H9 (cell line): ENCODE results near the gene GMNN. TPM values are rescaled to one million over a fixed set of nuclear protein-coding genes. Genes with fewer than 3 reads are reported as not detected.

Experiments
- DNase-seq: peaks from one replicate; pipeline ENCODE4 v3.0.0-alpha.2; 2017
- H2AFZ ChIP-seq: one replicate; pipeline ENCODE4 v1.6.1; 2013; ENCODE audit warnings: mild to moderate bottlenecking, low read length, control low read depth, moderate library complexity
- H2AK5ac ChIP-seq: 2 replicates; pipeline ENCODE4 v1.6.1; 2013; ENCODE audit warnings: low read length, control low read depth, mixed read lengths; ENCODE audit not compliant: insufficient read length
- H2BK120ac ChIP-seq: one replicate; pipeline ENCODE4 v1.6.1; 2013; ENCODE audit warnings: low read depth, mild to moderate bottlenecking, low read length, control low read depth, inconsistent platforms; ENCODE audit not compliant: poor library complexity, severe bottlenecking
- H2BK12ac ChIP-seq: 2 replicates; pipeline ENCODE4 v1.6.1; 2013; ENCODE audit warnings: low read length, control low read depth, mixed read lengths, low read depth; ENCODE audit not compliant: insufficient read length
- H2BK15ac ChIP-seq: 2 replicates; pipeline ENCODE4 v1.6.1; 2013; ENCODE audit warnings: low read depth, low read length, control low read depth
- H2BK20ac ChIP-seq: one replicate; pipeline ENCODE4 v1.6.1; 2013; ENCODE audit warnings: low read depth, mild to moderate bottlenecking, low read length, control low read depth, inconsistent platforms; ENCODE audit not compliant: poor library complexity, severe bottlenecking
- H2BK5ac ChIP-seq: 2 replicates; pipeline ENCODE4 v1.6.1; 2013; ENCODE audit warnings: low read length, control low read depth, mixed read lengths; ENCODE audit not compliant: insufficient read length
- H3K14ac ChIP-seq: 2 replicates; pipeline ENCODE4 v1.6.1; 2013; ENCODE audit warnings: low read length, control low read depth; ENCODE audit not compliant: insufficient read depth
- H3K18ac ChIP-seq: 2 replicates; pipeline ENCODE4 v1.6.1; 2013; ENCODE audit warnings: low read depth, mild to moderate bottlenecking, mixed read lengths, low read length, control low read depth; ENCODE audit not compliant: insufficient read length
- H3K23ac ChIP-seq: 2 replicates; pipeline ENCODE4 v1.6.1; 2013; ENCODE audit warnings: low read length, control low read depth, mixed read lengths, low read depth; ENCODE audit not compliant: insufficient read length
- H3K23me2 ChIP-seq: 2 replicates; pipeline ENCODE4 v1.6.1; 2013; ENCODE audit warnings: low read depth, mild to moderate bottlenecking, mixed read lengths, low read length, control low read depth; ENCODE audit not compliant: insufficient read length, poor library complexity, severe bottlenecking
- H3K27ac ChIP-seq: 2 replicates; pipeline ENCODE4 v1.5.1; 2013; ENCODE audit warnings: low read length, control low read depth, mixed read lengths, low read depth; ENCODE audit not compliant: insufficient read length
- H3K27me3 ChIP-seq: 2 replicates; pipeline ENCODE4 v1.6.1; 2013; ENCODE audit warnings: low read length, control low read depth, inconsistent platforms; ENCODE audit not compliant: insufficient read depth
- H3K4ac ChIP-seq: 2 replicates; pipeline ENCODE4 v1.6.1; 2013; ENCODE audit warnings: low read depth, mild to moderate bottlenecking, control low read depth, inconsistent platforms, low read length, moderate library complexity
- H3K4me1 ChIP-seq: 2 replicates; pipeline ENCODE4 v1.6.1; 2013; ENCODE audit warnings: low read length, control low read depth, inconsistent platforms; ENCODE audit not compliant: insufficient read depth
- H3K4me2 ChIP-seq: 2 replicates; pipeline ENCODE4 v1.6.1; 2013; ENCODE audit warnings: low read length, control low read depth, mixed read lengths; ENCODE audit not compliant: insufficient read length, insufficient read depth
- H3K56ac ChIP-seq: 2 replicates; pipeline ENCODE4 v1.6.1; 2013; ENCODE audit warnings: low read depth, mild to moderate bottlenecking, mixed read lengths, low read length, control low read depth; ENCODE audit not compliant: insufficient read length
- H3K79me1 ChIP-seq: 2 replicates; pipeline ENCODE4 v1.6.1; 2013; ENCODE audit warnings: low read depth, mild to moderate bottlenecking, moderate library complexity, low read length, control low read depth, inconsistent platforms; ENCODE audit not compliant: insufficient read depth, poor library complexity, severe bottlenecking
- H3K79me2 ChIP-seq: 2 replicates; pipeline ENCODE4 v1.6.1; 2013; ENCODE audit warnings: low read length, control low read depth, inconsistent platforms; ENCODE audit not compliant: insufficient read depth
- H3K9ac ChIP-seq: 2 replicates; pipeline ENCODE4 v1.6.1; 2013; ENCODE audit warnings: low read length, control low read depth, mixed read lengths; ENCODE audit not compliant: insufficient read length; ENCODE audit errors: extremely low read depth
- H3K9me3 ChIP-seq: one replicate; pipeline ENCODE4 v1.6.1; 2013; ENCODE audit warnings: low read depth, low read length, inconsistent platforms; ENCODE audit not compliant: control insufficient read depth
- H3T11ph ChIP-seq: one replicate; pipeline ENCODE4 v1.6.1; 2013; ENCODE audit warnings: mild to moderate bottlenecking, low read length, control low read depth, inconsistent platforms
- H4K20me1 ChIP-seq: one replicate; pipeline ENCODE4 v1.6.1; 2013; ENCODE audit not compliant: control insufficient read depth, insufficient read length, insufficient read depth
- H4K5ac ChIP-seq: 2 replicates; pipeline ENCODE4 v1.6.1; 2013; ENCODE audit warnings: low read depth, mild to moderate bottlenecking, mixed read lengths, low read length, control low read depth; ENCODE audit not compliant: insufficient read length
- H4K8ac ChIP-seq: replicated peaks from 2 replicates; pipeline ENCODE4 v1.6.1; 2013; ENCODE audit warnings: low read length, control low read depth, mixed read lengths, low read depth; ENCODE audit not compliant: insufficient read length
- H4K91ac ChIP-seq: 2 replicates; pipeline ENCODE4 v1.6.1; 2013; ENCODE audit warnings: low read depth, mild to moderate bottlenecking, moderate library complexity, mixed read lengths, low read length, control low read depth; ENCODE audit not compliant: insufficient read length
- H3K27ac Mint-ChIP-seq, 3 experiments: 2 replicates in 2 of 3; 3 replicates in 1 of 3; pipeline ENCODE4 v1.8.0; 2020 to 2021; ENCODE audit warnings: mixed read lengths in 3 of 3, mild to moderate bottlenecking in 1 of 3, moderate library complexity in 1 of 3
- H3K27me3 Mint-ChIP-seq: 2 replicates; pipeline ENCODE4 v1.8.0; 2021; ENCODE audit warnings: low read depth, mild to moderate bottlenecking, moderate library complexity, mixed read lengths
- H3K36me3 Mint-ChIP-seq, 3 experiments: 2 replicates in 2 of 3; 3 replicates in 1 of 3; pipeline ENCODE4 v1.8.0; 2020 to 2021; ENCODE audit warnings: low read depth in 3 of 3, mixed read lengths in 3 of 3; ENCODE audit not compliant: insufficient read depth in 1 of 3
- H3K4me1 Mint-ChIP-seq, 2 experiments: 2 replicates each; pipeline ENCODE4 v1.8.0; 2020; ENCODE audit warnings: mixed read lengths in 2 of 2
- H3K4me3 Mint-ChIP-seq, 2 experiments: 2 replicates in 1 of 2; 3 replicates in 1 of 2; pipeline ENCODE4 v1.8.0; 2020 to 2021; ENCODE audit warnings: mild to moderate bottlenecking in 2 of 2, mixed read lengths in 2 of 2, moderate library complexity in 1 of 2
- H3K9me3 Mint-ChIP-seq, 2 experiments: 2 replicates in 1 of 2; 3 replicates in 1 of 2; pipeline ENCODE4 v1.8.0; 2020; ENCODE audit warnings: mild to moderate bottlenecking in 2 of 2, mixed read lengths in 2 of 2, moderate library complexity in 1 of 2
- CTCF ChIP-seq: fragments of 200-600 bp; sonication (generic); conservative IDR thresholded peaks from 3 replicates; pipeline ENCODE4 v1.8.0; 2021; ENCODE audit warnings: antibody characterized with exemption, mild to moderate bottlenecking
- WGBS: extraction: QIAGEN DNeasy Blood & Tissue Kit; methylation state at CpG from one replicate; pipeline ENCODE4 v1.1.7; 2013; ENCODE audit warnings: missing lambda C conversion rate, low lambda C conversion rate, mixed read lengths; ENCODE audit not compliant: insufficient read length; ENCODE audit errors: extremely low coverage; 5-methylcytosine and 5-hydroxymethylcytosine counted together
- total RNA-seq: library from RNA; stranded (reverse); gene quantifications from 2 replicates; pipeline ENCODE4 v1.2.1, GENCODE V29; 2021

GMNN gene
- total RNA-seq, 1 experiment from 2014 or later, result 106 TPM

GRCh38 chr6:24827970-24828369, 53.2 kb downstream of the GMNN start:
- no peaks in the 10 kb centered on the region for H3K79me2 ChIP-seq
- no peak for TF ChIP-seq CTCF
- no peak for DNase-seq
- no peak overlapping the region for H3K9ac ChIP-seq
- H2BK5ac ChIP-seq, result no peak overlapping the region
- no peak overlapping the region for H4K5ac ChIP-seq
- H3K14ac ChIP-seq, result no peak overlapping the region
- Mint-ChIP-seq H3K9me3 (no peaks in the 10 kb centered on the region), H3K36me3 (peaks cover 0 to 9% (median 4%) of the 10 kb centered on the region in 3 experiments; a peak in 2 of 7 replicates), H3K4me3 (no peak overlapping the region), H3K27me3 (no peaks in the 10 kb centered on the region), H3K27ac (peak overlapping the region in 2 of 3 experiments; percentile 64 to 88; a peak in 1 of 7 replicates), H3K4me1 (peaks cover 23 to 36% of the 10 kb centered on the region in 2 experiments)
- no peaks in the 10 kb centered on the region for H3K9me3 ChIP-seq
- H2BK120ac ChIP-seq, result no peak overlapping the region
- no peak overlapping the region for H3T11ph ChIP-seq
- no peak overlapping the region for H2AFZ ChIP-seq
- no peak overlapping the region for H3K4ac ChIP-seq
- no peak overlapping the region for H2BK12ac ChIP-seq
- no CpG with 5 or more reads among the region's 8 CpGs for WGBS
- H3K27me3 ChIP-seq, result no peaks in the 10 kb centered on the region
- no peak overlapping the region for H3K56ac ChIP-seq
- no peaks in the 10 kb centered on the region for H3K23me2 ChIP-seq
- no peak overlapping the region for H3K4me2 ChIP-seq
- H4K20me1 ChIP-seq, result no peaks in the 10 kb centered on the region
- no peaks in the 10 kb centered on the region for H3K4me1 ChIP-seq
- no peak overlapping the region for H4K8ac ChIP-seq
- H4K91ac ChIP-seq, result no peak overlapping the region
- no peak overlapping the region for H2BK15ac ChIP-seq
- no peak overlapping the region for H2AK5ac ChIP-seq
- no peak overlapping the region for H2BK20ac ChIP-seq
- no peak overlapping the region for H3K27ac ChIP-seq
- no peak overlapping the region for H3K18ac ChIP-seq
- H3K79me1 ChIP-seq, result no peaks in the 10 kb centered on the region
- no peak overlapping the region for H3K23ac ChIP-seq
